Activated CD4-positive, alpha-beta T cell treated with anti-CD3 and anti-CD28 coated beads, Interleukin-2, amount 50 U/mL, for 24 hours (primary cell): Measurements from ENCODE around the gene CNMD.
A peak's percentile ranks its signal among the peaks of the same experiment; 100 is the strongest.
"Not testable (repeated sequence)": the region's sequence is repeated elsewhere in the genome, so short reads cannot be mapped to it uniquely, and the experiment has no call there.

Experiments used
- DNase-seq, 2 donors: peaks; one replicate each; pipeline ENCODE4 v3.0.0-alpha.2; 2020; ENCODE audit warnings: low read depth in 1 of 2, low spot score in 1 of 2

CNMD gene

DNA sequence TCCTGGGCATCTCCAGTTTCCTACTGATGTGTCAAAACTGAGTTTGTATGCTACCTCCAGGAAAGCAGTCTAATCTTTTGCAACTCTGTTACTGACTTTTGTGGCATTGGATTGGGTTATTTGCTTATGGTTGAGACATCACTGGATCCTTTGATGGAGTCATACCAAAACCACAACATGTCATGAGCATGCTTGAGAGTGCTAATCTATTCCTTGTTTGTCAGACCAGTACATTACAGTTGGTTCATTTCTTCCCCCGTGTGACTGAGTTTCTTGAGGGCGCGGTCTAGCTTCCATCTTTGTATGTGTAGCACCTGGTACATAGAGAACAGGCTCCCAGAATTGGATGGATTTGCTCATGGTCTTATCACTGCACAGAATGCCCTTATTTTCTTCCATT, 43.8 kb downstream of the CNMD start:
- peak in 1 of 2 donors; percentile 3 for DNase-seq

DNA sequence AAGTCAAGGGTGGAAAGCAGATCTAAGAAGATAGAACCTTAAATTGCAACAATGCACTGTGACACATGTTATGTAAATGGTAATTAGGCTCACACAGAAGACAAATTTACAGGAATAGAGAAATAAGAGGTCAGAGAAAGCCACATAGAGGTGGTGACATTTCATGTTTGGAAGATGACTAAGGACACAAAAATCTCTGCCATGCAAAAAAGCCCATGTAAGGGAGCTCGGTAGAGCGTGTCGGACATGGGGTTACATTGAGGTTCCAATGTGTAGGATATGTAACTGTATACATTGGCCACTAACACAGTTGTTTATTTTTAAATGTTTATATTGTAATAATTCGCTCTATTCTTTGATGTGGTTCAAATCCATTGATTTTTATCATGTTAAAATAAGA, 53.2 kb downstream of the CNMD start:
- no peak for DNase-seq

DNA sequence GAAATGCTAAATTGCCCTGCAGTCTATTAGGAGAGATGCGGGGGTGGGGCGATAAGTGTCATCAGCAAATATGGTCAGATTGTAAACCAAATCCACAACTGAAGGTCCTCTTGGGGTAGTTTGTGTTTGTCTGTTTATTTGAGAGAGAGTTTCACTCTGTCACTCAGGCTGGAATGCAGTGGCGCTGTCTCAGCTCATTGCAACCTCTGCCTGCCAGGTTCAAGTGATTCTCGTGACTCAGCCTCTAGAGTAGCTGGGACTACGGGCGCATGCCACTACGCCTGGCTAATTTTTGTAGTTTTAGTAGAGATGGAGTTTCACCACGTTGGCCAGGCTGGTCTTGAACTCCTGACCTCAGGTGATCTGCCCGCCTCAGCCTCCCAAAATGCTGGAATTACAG, 53.8 kb downstream of the CNMD start:
- DNase-seq = not testable (repeated sequence)

DNA sequence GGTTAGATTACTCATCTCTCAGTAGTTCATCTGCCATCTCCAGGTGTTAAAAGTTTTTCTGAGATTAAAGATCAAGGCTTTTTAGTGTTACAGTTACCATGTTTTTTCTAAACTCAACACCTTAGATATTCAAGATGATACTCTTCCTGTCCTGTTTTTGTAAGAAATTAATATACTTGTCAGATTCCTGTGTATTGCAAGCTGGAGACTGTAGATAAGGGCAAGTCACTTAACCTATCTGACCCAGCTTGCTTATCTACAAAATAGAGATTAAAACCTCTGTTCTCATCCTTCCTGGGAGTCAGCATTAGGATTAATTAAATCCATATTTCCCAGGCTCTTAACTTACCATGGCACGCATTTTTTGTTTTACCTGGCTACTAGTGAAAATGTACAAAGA, 61.8 kb downstream of the CNMD start:
- DNase-seq = no peak

DNA sequence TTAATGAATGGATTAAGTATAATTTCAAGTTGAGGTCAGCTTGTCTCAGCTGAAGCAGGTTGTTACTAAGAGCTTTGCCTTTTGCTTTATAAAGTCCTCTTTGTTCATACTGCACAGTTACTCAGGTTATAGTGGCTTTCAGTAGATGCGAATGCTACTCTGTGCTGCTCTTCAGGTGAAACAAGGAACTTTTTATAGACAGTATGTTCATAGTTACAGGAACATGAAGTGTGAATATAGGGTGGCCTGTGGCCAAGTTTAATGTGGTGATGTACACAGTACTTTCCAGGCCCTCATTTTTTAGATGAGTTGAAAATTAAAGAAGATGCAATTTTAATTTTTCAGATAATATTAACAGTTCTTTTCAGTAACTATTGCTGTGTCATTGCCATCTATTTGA, 66.2 kb downstream of the CNMD start:
- no peak for DNase-seq

DNA sequence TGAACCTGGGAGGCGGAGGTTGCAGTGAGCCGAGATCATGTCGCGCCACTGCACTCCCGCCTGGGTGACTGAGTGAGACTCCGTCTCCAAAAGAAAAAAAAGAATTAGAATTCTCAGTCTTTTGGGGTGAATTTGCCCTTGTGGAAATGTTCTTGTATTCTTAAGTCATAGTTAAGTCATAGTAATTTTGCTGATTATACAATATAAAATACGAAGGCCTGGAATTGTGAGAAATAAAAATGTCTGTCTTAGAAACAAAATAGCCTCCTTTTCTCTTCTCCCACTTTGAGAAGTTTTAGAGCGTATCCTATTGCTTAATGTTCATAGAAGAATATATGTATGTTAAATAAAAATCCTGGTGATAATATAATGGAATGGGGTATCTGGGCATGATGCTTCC, 68.9 kb downstream of the CNMD start:
- DNase-seq = no peak

DNA sequence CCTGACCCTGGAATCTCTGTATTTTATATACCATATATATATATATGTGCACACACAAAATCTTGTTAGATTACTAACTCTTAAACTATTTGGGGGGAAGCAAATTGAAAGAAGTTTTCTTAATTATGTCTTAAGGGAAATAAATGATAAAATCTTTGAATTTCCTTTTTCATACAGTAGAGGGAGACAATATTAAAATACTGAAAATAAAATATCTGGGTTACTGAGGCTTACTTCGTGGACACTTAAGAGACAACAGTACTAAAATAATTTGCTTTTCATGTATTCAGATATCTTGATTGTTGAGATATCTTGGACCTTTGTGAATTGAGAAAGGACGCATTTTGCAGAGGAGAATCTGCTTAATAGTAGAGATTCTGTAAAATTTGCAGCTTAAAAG, 69.9 kb downstream of the CNMD start:
- DNase-seq = no peak

DNA sequence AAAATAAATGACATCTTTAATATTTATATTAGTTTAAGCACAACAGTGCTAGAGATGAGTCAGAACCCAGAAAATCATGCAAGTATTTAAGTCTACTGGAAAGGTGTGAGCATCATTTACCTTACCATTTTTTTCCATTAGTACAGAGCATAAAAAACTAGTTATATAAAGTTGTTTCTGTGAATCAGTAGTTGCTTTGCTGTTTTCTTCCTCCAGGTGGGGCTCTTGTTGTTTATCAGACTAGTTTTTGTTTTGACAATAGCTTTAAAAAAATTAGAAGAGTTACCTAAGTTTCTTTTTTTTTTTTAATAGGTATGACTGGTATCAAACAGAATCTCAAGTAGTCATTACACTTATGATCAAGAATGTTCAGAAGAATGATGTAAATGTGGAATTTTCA, 74.3 kb downstream of the CNMD start:
- DNase-seq = no peak

DNA sequence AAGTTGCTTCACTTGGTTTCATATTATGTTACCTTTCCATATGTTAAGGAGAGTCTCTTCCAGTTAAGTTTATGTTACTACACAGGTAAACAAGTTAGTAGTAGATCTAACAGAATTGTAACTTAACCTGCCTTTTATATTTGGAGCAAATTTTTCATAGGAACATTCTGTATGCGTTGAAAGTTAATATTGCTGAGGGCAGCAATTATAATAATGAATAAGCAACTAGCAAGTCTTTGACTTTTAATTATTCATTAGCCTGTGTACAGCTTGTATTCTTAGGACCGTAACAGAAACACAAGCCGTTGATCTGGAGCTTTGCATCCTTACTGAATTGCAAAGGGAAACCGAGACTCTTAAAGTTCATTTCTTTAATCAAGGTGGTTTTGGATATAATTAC, 75.3 kb downstream of the CNMD start:
- DNase-seq = no peak

DNA sequence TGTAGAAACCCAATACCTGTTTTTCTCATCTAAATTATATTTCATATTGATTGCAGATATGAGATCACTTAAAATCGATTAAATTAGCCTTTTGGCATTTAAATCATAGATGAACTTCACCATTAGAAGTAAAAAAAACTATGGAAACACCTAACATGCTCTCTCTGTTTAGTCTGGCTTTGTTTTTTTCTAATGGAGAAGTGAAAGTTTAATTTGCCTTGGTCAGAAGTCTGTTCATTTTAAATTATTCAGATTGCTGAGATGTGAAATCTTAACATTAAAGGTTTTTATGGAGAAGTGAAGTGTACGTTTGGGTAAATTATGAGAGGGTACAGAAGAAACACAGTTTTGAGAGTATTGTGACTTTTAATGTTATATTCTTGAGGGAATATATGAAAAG, 80.3 kb downstream of the CNMD start:
- DNase-seq = no peak
